MCF 10A (cell line): Measurements from ENCODE around the gene CHIC2. TPM values are rescaled to one million over a fixed set of nuclear protein-coding genes. Genes with fewer than 3 reads are reported as not detected.

Source experiments
- BruUV-seq: library from RNA; stranded (reverse); fragments of 400-500 nt; replicated peaks from 2 replicates; lab custom pipeline; 2021; lab: Mats Ljungman, UMichigan
- CTCF ChIA-PET: fragments of 300-600 bp; sonication (Branson Sonifier 250); formaldehyde crosslinking; extraction: SDS; loops from one replicate; lab custom pipeline; 2021; ENCODE audit warnings: antibody characterized with exemption, inconsistent platforms; lab: Yijun Ruan, JAX
- POLR2A ChIA-PET: fragments of 300-600, 350-650 bp; sonication (Branson Sonifier 250); formaldehyde crosslinking; extraction: SDS; loops from one replicate; lab custom pipeline; 2020; ENCODE audit warnings: antibody characterized with exemption, inconsistent platforms; lab: Yijun Ruan, JAX
- DNase-seq: peaks from one replicate; pipeline ENCODE4 v3.0.0-alpha.2; 2018; ENCODE audit not compliant: unreplicated experiment
- H3K27ac Mint-ChIP-seq: one replicate; pipeline ENCODE4 v1.8.0; 2022; ENCODE audit warnings: mild to moderate bottlenecking, low read depth, mixed read lengths; ENCODE audit not compliant: unreplicated experiment
- H3K27me3 Mint-ChIP-seq: one replicate; pipeline ENCODE4 v1.8.0; 2022; ENCODE audit warnings: mixed read lengths; ENCODE audit not compliant: insufficient read depth, unreplicated experiment
- H3K36me3 Mint-ChIP-seq: one replicate; pipeline ENCODE4 v1.8.0; 2022; ENCODE audit warnings: mild to moderate bottlenecking, moderate library complexity, mixed read lengths; ENCODE audit not compliant: insufficient read depth, unreplicated experiment
- H3K4me1 Mint-ChIP-seq: one replicate; pipeline ENCODE4 v1.8.0; 2022; ENCODE audit warnings: mixed read lengths; ENCODE audit not compliant: insufficient read depth, unreplicated experiment
- H3K4me3 Mint-ChIP-seq: one replicate; pipeline ENCODE4 v1.8.0; 2022; ENCODE audit warnings: mild to moderate bottlenecking, moderate library complexity, mixed read lengths; ENCODE audit not compliant: unreplicated experiment
- H3K9me3 Mint-ChIP-seq: one replicate; pipeline ENCODE4 v1.8.0; 2022; ENCODE audit warnings: mixed read lengths; ENCODE audit not compliant: unreplicated experiment
- CTCF ChIP-seq: fragments of 200-600 bp; IDR thresholded peaks from one replicate; pipeline ENCODE4 v1.8.0; 2022; ENCODE audit warnings: antibody characterized with exemption, mild to moderate bottlenecking; ENCODE audit not compliant: unreplicated experiment
- intact Hi-C: fragments of 100-400 bp; cut with micrococcal nuclease; formaldehyde crosslinking; loops from 2 replicates; pipeline ENCODE4 v1.14.1; 2022
- total RNA-seq: library from RNA; stranded (reverse); gene quantifications from 2 replicates; pipeline ENCODE4 v1.2.3, GENCODE V29; 2022

CHIC2 gene
- total RNA-seq, 1 experiment from 2014 or later = 59.4 TPM

- no peaks in the 10 kb centered on the region for H3K4me1 Mint-ChIP-seq
- no peak for TF ChIP-seq CTCF
- ChIA-PET CTCF (no interaction called here), POLR2A (no interaction called here)
- peak overlapping the region; percentile 57 for H3K4me3 Mint-ChIP-seq
- DNase-seq = no peak
- H3K36me3 Mint-ChIP-seq = no peaks in the 10 kb centered on the region
- no peaks in the 10 kb centered on the region for H3K9me3 Mint-ChIP-seq
- peaks cover 8% of the 10 kb centered on the region for H3K27me3 Mint-ChIP-seq
- no TSS peak for BruUV-seq
- intact Hi-C loops = no loop called here
- H3K27ac Mint-ChIP-seq = no peak overlapping the region
These were observed 37.0 kb upstream of the CHIC2 start for GRCh38 chr4:54101190-54102041.

GRCh38 chr4:54100595-54101189, 36.3 kb upstream of the CHIC2 start:
- ChIA-PET POLR2A (no interaction called here), CTCF (interaction anchor here (0.5 to 1.0 kb wide), 2 partner anchors 117 to 156 kb away, joined by 3 to 4 read pairs; no protein-coding TSS in a partner anchor)
- no peaks in the 10 kb centered on the region for H3K36me3 Mint-ChIP-seq
- H3K9me3 Mint-ChIP-seq = no peaks in the 10 kb centered on the region
- no peaks in the 10 kb centered on the region for H3K4me1 Mint-ChIP-seq
- H3K4me3 Mint-ChIP-seq = peak overlapping the region; percentile 57
- no peak for DNase-seq
- H3K27ac Mint-ChIP-seq = no peak overlapping the region
- H3K27me3 Mint-ChIP-seq = peaks cover 10% of the 10 kb centered on the region
- intact Hi-C loops = no loop called here
- no peak for TF ChIP-seq CTCF
- no TSS peak for BruUV-seq

- intact Hi-C loops = no loop called here
- ChIA-PET CTCF (interaction anchor here (0.5 to 1.0 kb wide), 2 partner anchors 118 to 156 kb away, joined by 3 to 4 read pairs; no protein-coding TSS in a partner anchor), POLR2A (no interaction called here)
- BruUV-seq = no TSS peak
- no peaks in the 10 kb centered on the region for H3K36me3 Mint-ChIP-seq
- H3K4me1 Mint-ChIP-seq = no peaks in the 10 kb centered on the region
- H3K27me3 Mint-ChIP-seq = peaks cover 10% of the 10 kb centered on the region
- H3K9me3 Mint-ChIP-seq = no peaks in the 10 kb centered on the region
- TF ChIP-seq CTCF = no peak
- DNase-seq = no peak
- H3K27ac Mint-ChIP-seq = no peak within 1 kb of the TSS
- peak within 1 kb of the TSS; percentile 57 for H3K4me3 Mint-ChIP-seq
These were observed 35.6 kb upstream of the CHIC2 start, which contains the start of gene GSX2 for GRCh38 chr4:54099748-54100574. GSX2 (plus strand) TSS chr4:54100163; CDS start chr4:54100345, 182 bp downstream.
